ENCODE measurements around the gene ATP5F1E. TPM values are rescaled to one million over a fixed set of nuclear protein-coding genes. Genes with fewer than 3 reads are reported as not detected.

Gene ATP5F1E
- total RNA-seq, 1 experiment from 2014 or later: 84.8 TPM

DNA sequence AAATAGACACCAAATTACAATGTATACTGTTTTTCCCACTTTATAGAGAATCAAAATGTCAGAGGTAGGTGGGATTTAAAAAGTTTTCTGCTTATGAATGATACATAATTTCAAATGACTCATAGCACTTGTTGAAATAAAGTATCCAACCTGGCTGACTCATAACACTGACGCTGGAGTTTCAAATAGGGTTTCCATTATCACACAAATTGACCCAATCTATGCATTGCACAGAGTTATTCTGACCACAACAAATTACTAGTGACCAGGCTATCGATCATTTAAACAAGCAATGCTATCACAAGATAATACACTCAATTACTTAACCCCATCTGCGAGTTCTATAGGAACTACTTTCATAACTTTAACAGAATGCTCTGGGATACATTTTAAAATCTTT, 42.3 kb upstream of the ATP5F1E start:
- H3K79me2 ChIP-seq (ENCODE audit: low read depth): no peaks in the 10 kb centered on the region
- no peak overlapping the region for H3K4me3 ChIP-seq
- H3K36me3 ChIP-seq (ENCODE audit: low read depth): no peaks in the 10 kb centered on the region
- H3K9me3 ChIP-seq (ENCODE audit: insufficient read depth, low read depth): no peaks in the 10 kb centered on the region
- peak in 1 of 2 experiments; percentile 87 for DNase-seq
- TF ChIP-seq CTCF (conservative IDR thresholded peaks at IDR 0.05) (no peak), EZH2 (IDR thresholded peaks at IDR 0.05; ENCODE audit: low read depth) (no peak)
- no peak overlapping the region for H2AFZ ChIP-seq
- no peaks in the 10 kb centered on the region for H3K9me2 ChIP-seq (ENCODE audit: insufficient read depth)
- ChIA-PET POLR2A (ENCODE audit: unreplicated experiment) (no interaction called here), CTCF (no interaction called here)
- H3K27ac ChIP-seq: peak overlapping the region; percentile 53
- intact Hi-C loops (cut with micrococcal nuclease; ENCODE audit: unreplicated experiment): no loop called here
- H3F3A ChIP-seq (ENCODE audit: insufficient read depth, low read depth): peaks cover 29% of the 10 kb centered on the region; the same call in 1 of the 2 replicates
- H3K27me3 ChIP-seq (ENCODE audit: insufficient read depth, low read depth): no peaks in the 10 kb centered on the region
- H4K20me1 ChIP-seq (ENCODE audit: insufficient read depth): no peaks in the 10 kb centered on the region
- peak overlapping the region; percentile 44 for H3K4me2 ChIP-seq
- H3K4me1 ChIP-seq (replicated peaks; ENCODE audit: insufficient read depth): peaks cover 33% of the 10 kb centered on the region
- no TSS peak for BruUV-seq (replicated peaks)

DNA sequence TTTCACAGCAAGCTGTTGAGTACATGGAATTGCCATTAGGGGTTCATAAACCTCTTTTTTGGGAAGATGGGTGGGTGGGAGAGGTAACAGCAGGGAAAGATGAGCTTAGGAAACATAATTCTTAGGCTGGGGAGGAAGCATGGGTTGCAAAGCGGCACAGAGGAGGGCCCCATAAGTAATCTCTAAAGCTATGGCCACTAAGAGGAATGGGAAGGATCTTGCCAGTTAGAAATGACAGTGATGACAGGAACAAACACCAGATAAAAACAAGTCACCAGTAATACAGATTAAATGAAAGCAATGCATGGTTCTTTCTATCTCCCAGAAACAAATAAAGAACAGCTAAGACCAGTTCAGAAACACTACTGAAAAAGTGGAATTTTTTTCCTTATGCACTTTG, 41.4 kb upstream of the ATP5F1E start:
- Histone ChIP-seq H3K4me1 (replicated peaks; ENCODE audit: insufficient read depth) (peaks cover 30% of the 10 kb centered on the region), H3K4me2 (no peak overlapping the region), H2AFZ (no peak overlapping the region), H3K79me2 (ENCODE audit: low read depth) (no peaks in the 10 kb centered on the region), H3K4me3 (no peak overlapping the region), H3K36me3 (ENCODE audit: low read depth) (no peaks in the 10 kb centered on the region), H3K9me2 (ENCODE audit: insufficient read depth) (no peaks in the 10 kb centered on the region), H3K27ac (no peak overlapping the region), H3K9me3 (ENCODE audit: insufficient read depth, low read depth) (no peaks in the 10 kb centered on the region), H3K27me3 (ENCODE audit: insufficient read depth, low read depth) (no peaks in the 10 kb centered on the region), H4K20me1 (ENCODE audit: insufficient read depth) (no peaks in the 10 kb centered on the region), H3F3A (ENCODE audit: insufficient read depth, low read depth) (peaks cover 28% of the 10 kb centered on the region; the same call in 1 of the 2 replicates)
- POLR2A ChIA-PET (ENCODE audit: unreplicated experiment): no interaction called here
- CTCF ChIA-PET: no interaction called here
- intact Hi-C loops (cut with micrococcal nuclease; ENCODE audit: unreplicated experiment): no loop called here
- no TSS peak for BruUV-seq (replicated peaks)
- no peak for TF ChIP-seq CTCF (conservative IDR thresholded peaks at IDR 0.05)
- no peak for TF ChIP-seq EZH2 (IDR thresholded peaks at IDR 0.05; ENCODE audit: low read depth)
- DNase-seq: no peak

DNA sequence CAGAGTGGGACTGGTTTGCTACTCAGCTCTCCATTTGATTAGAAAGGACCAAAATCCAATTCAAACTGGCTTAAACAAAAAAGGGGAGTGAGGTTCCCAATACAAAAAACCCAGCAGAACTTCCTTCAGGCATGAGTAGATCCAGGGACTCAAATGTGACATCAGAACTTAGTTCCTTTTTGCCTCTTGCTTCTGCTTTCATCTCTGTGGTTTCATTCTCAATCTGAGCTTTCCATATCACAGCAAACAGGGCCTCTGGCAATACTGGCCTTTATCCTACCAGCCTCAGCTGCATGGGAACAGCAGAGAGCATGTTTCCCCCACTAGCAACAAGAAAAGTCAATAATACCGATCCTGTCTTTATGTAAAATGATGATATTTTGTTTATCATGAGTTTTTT, 39.1 kb upstream of the ATP5F1E start:
- intact Hi-C loops (cut with micrococcal nuclease; ENCODE audit: unreplicated experiment): no loop called here
- DNase-seq: no peak
- H3F3A ChIP-seq (ENCODE audit: insufficient read depth, low read depth): peaks cover 19% of the 10 kb centered on the region; the same call in 1 of the 2 replicates
- H2AFZ ChIP-seq: 0 out of 2 replicates have a peak overlapping the region, but pooled peaks have one; percentile 10
- H3K9me3 ChIP-seq (ENCODE audit: insufficient read depth, low read depth): no peaks in the 10 kb centered on the region
- H3K27ac ChIP-seq: no peak overlapping the region
- TF ChIP-seq EZH2 (IDR thresholded peaks at IDR 0.05; ENCODE audit: low read depth) (no peak), CTCF (conservative IDR thresholded peaks at IDR 0.05) (no peak)
- H3K4me1 ChIP-seq (replicated peaks; ENCODE audit: insufficient read depth): peaks cover 18% of the 10 kb centered on the region
- no peaks in the 10 kb centered on the region for H3K9me2 ChIP-seq (ENCODE audit: insufficient read depth)
- no TSS peak for BruUV-seq (replicated peaks)
- CTCF ChIA-PET: interaction anchor here (0.6 to 0.7 kb wide), 2 partner anchors 17 to 208 kb away, joined by 3 to 4 read pairs; no protein-coding TSS in a partner anchor
- POLR2A ChIA-PET (ENCODE audit: unreplicated experiment): no interaction called here
- H3K36me3 ChIP-seq (ENCODE audit: low read depth): no peaks in the 10 kb centered on the region
- no peak overlapping the region for H3K4me3 ChIP-seq
- no peaks in the 10 kb centered on the region for H3K27me3 ChIP-seq (ENCODE audit: insufficient read depth, low read depth)
- no peaks in the 10 kb centered on the region for H4K20me1 ChIP-seq (ENCODE audit: insufficient read depth)
- no peaks in the 10 kb centered on the region for H3K79me2 ChIP-seq (ENCODE audit: low read depth)
- no peak overlapping the region for H3K4me2 ChIP-seq

Data from PC-9 (cell line).